Chondrocyte (in vitro differentiated cells): ENCODE data around the gene TAF4B. TPM values are rescaled to one million over a fixed set of nuclear protein-coding genes. Genes with fewer than 3 reads are reported as not detected.
"Not testable (repeated sequence)": the region's sequence is repeated elsewhere in the genome, so short reads cannot be mapped to it uniquely, and the experiment has no call there.

Experiments used
- DNase-seq: peaks from one replicate; pipeline ENCODE4 v3.0.0; 2021; ENCODE audit warnings: mixed read lengths, low spot score
- H3K27ac Mint-ChIP-seq: one replicate; pipeline ENCODE4 v1.8.0; 2021; ENCODE audit warnings: mild to moderate bottlenecking, moderate library complexity, mixed read lengths; ENCODE audit not compliant: unreplicated experiment
- H3K27me3 Mint-ChIP-seq: 2 replicates; pipeline ENCODE4 v1.8.0; 2021; ENCODE audit warnings: low read depth, mixed read lengths
- H3K36me3 Mint-ChIP-seq: 2 replicates; pipeline ENCODE4 v1.8.0; 2021; ENCODE audit warnings: low read depth, mixed read lengths
- H3K4me1 Mint-ChIP-seq: 2 replicates; pipeline ENCODE4 v1.8.0; 2021; ENCODE audit warnings: low read depth, mild to moderate bottlenecking, mixed read lengths
- H3K4me3 Mint-ChIP-seq: one replicate; pipeline ENCODE4 v1.8.0; 2021; ENCODE audit warnings: mild to moderate bottlenecking, moderate library complexity, mixed read lengths; ENCODE audit not compliant: unreplicated experiment
- H3K9me3 Mint-ChIP-seq: 2 replicates; pipeline ENCODE4 v1.8.0; 2021; ENCODE audit warnings: low read depth, mixed read lengths
- total RNA-seq: library from RNA; stranded (reverse); gene quantifications from 3 replicates; pipeline ENCODE4 v1.2.1, GENCODE V29; 2021
- TF ChIP-seq, protein P1 (sequence below): fragments of 200-600 bp; sonication (generic); IDR thresholded peaks from 2 replicates; pipeline ENCODE4 v1.5.0; 2021; ENCODE audit warnings: antibody characterized with exemption, mild to moderate bottlenecking, moderate library complexity

Gene TAF4B
- total RNA-seq, 1 donor from 2014 or later: 2.2 TPM

DNA sequence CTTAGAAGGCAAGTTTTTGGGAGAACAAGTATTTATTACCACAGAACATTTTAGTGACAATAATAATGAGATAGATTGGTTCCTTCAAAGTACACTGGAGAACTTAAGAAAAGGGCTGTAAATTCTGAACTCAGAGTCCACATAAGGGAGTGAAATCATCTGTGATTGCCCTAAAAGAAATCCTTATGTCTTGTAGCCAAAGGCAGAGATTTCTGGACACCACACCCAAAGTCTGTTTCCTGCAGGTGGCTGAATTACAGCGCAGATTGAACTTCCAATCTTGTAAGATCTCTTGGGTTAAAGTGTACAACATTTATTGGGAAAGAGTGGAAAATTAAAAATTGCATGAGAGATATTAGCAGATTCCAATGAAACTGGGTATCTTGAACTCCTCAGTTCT lies 143.8 kb downstream of the TAF4B start:
- Mint-ChIP-seq H3K36me3 (peaks cover 4% of the 10 kb centered on the region), H3K27me3 (no peaks in the 10 kb centered on the region), H3K9me3 (peaks cover 5% of the 10 kb centered on the region), H3K27ac (no peak overlapping the region), H3K4me1 (no peaks in the 10 kb centered on the region), H3K4me3 (no peak overlapping the region)
- TF ChIP-seq, protein P1, sequence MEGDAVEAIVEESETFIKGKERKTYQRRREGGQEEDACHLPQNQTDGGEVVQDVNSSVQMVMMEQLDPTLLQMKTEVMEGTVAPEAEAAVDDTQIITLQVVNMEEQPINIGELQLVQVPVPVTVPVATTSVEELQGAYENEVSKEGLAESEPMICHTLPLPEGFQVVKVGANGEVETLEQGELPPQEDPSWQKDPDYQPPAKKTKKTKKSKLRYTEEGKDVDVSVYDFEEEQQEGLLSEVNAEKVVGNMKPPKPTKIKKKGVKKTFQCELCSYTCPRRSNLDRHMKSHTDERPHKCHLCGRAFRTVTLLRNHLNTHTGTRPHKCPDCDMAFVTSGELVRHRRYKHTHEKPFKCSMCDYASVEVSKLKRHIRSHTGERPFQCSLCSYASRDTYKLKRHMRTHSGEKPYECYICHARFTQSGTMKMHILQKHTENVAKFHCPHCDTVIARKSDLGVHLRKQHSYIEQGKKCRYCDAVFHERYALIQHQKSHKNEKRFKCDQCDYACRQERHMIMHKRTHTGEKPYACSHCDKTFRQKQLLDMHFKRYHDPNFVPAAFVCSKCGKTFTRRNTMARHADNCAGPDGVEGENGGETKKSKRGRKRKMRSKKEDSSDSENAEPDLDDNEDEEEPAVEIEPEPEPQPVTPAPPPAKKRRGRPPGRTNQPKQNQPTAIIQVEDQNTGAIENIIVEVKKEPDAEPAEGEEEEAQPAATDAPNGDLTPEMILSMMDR: no peak
- no peak for DNase-seq

DNA sequence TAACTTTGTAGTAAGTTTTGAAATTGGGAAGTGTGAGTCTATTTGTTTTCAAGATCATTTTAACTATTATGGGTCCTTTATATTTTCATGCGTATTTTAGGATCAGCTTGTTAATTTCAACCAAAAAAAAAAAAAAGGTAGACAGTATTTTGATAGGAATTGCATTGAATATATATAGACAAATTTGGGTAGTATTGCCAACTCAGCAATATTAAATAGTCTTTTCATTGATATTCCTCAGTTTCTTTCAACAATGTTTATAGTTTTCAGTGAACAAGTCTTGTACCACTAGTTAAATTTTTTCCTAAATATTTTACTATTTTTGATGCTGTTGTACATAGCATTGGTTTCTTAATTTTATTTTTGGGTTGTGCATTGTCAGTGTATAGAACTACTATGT lies 149.9 kb downstream of the TAF4B start:
- no peak for DNase-seq
- no peaks in the 10 kb centered on the region for H3K27me3 Mint-ChIP-seq
- no peaks in the 10 kb centered on the region for H3K36me3 Mint-ChIP-seq
- peaks cover 4% of the 10 kb centered on the region for H3K9me3 Mint-ChIP-seq
- no peak overlapping the region for H3K27ac Mint-ChIP-seq
- no peaks in the 10 kb centered on the region for H3K4me1 Mint-ChIP-seq
- H3K4me3 Mint-ChIP-seq: no peak overlapping the region
- TF ChIP-seq, protein P1: no peak

DNA sequence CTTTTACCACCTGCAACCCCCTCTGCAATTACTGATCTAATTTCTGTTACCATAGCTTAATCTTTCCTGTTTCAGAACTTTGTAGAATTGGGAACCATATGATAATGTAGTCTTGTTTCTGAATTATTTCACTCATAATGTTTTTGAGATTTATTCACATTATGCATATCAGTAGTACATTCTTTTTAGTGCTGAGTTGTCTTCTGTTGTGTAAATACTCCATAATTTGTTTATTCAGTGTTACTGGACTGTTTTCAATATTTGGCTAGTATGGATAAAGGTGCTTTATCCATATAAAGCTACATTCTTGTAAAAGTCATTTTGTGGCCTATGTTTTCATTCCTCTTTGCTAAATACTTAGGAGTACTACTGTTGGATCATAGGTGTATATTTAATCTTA lies 152.5 kb downstream of the TAF4B start:
- Mint-ChIP-seq H3K36me3 (no peaks in the 10 kb centered on the region), H3K9me3 (peaks cover 4% of the 10 kb centered on the region), H3K4me3 (no peak overlapping the region), H3K4me1 (no peaks in the 10 kb centered on the region), H3K27me3 (no peaks in the 10 kb centered on the region), H3K27ac (no peak overlapping the region)
- no peak for DNase-seq
- TF ChIP-seq, protein P1: no peak

GRCh38 chr18:26381555-26381954 lies 155.3 kb downstream of the TAF4B start:
- H3K4me1 Mint-ChIP-seq: peaks cover 14% of the 10 kb centered on the region
- not testable (repeated sequence) for H3K27me3 Mint-ChIP-seq, DNase-seq, H3K9me3 Mint-ChIP-seq, H3K4me3 Mint-ChIP-seq, H3K27ac Mint-ChIP-seq, H3K36me3 Mint-ChIP-seq

- no peaks in the 10 kb centered on the region for H3K36me3 Mint-ChIP-seq
- TF ChIP-seq, protein P1: peak; percentile 93
- H3K27ac Mint-ChIP-seq: no peak overlapping the region
- H3K4me1 Mint-ChIP-seq: peaks cover 23% of the 10 kb centered on the region
- H3K27me3 Mint-ChIP-seq: no peaks in the 10 kb centered on the region
- no peaks in the 10 kb centered on the region for H3K9me3 Mint-ChIP-seq
- no peak overlapping the region for H3K4me3 Mint-ChIP-seq
- no peak for DNase-seq
These were observed 157.4 kb downstream of the TAF4B start for GRCh38 chr18:26383454-26384270.

DNA sequence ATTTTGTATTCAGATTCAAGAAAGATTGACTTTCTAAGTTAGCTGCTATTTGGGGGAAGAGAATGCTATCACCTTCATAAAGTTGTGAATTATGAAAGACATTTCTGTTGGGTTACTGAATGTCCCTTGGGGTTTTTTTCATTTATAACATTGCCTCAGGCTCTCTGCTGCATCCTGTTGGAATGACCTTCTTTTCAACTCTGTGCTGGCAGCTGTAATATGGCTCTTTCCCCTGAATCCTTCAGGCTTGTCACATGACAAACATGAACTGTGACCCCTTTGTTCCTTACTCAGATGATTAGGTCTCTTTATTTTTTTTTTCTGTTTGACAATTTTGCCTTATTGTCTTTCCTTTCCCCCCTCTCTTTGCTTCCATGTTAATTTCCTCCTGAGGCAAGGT lies 159.8 kb downstream of the TAF4B start:
- Mint-ChIP-seq H3K4me3 (no peak overlapping the region), H3K36me3 (no peaks in the 10 kb centered on the region), H3K27me3 (no peaks in the 10 kb centered on the region), H3K9me3 (no peaks in the 10 kb centered on the region), H3K4me1 (peaks cover 23% of the 10 kb centered on the region), H3K27ac (peak overlapping the region; percentile 76)
- DNase-seq: no peak
- TF ChIP-seq, protein P1: no peak
